Glomerular visceral epithelial cell (primary cell): ENCODE results near the gene TFAP2B.

Experiments used
- DNase-seq: peaks from one replicate; pipeline ENCODE4 v3.0.0-alpha.2; 2016; ENCODE audit errors: extremely low spot score

TFAP2B gene

GRCh38 chr6:50825375-50826036, 6.8 kb downstream of the TFAP2B start:
- no peak for DNase-seq

DNA sequence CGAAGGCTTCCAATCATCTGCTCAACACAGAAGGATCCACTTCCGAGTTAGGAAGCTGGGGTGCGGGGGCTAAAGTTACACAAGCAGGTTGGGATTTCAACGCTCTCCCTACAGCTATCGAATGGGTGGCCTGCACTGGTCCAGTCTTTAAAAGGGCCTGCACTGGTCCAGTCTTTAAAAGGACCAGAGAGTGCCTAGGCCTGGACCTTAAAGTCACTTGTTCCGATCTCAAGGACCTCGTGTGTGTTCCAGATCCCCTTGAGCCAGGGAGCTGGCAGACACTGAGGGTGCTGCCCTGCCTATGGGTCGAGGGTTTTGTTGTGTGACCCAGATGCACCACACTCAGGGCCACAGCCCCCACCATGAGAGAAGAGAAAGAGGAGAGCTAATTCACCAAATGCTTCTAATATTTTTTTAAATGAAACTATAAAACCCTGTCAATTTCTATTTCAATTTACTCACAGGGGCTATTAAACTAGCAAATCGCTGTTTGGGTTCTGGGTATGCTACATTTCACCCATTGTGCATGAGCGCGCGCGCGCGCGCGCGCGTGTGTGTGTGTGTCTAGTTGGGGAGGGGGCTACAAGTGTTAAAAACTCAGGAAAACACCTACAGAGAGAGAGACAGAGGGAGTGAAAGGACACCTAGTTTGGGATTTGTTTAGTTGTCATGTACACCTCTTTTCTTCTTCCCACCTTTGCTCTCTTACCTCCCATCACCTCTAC, 7.5 kb downstream of the TFAP2B start:
- DNase-seq = no peak

- DNase-seq = no peak
Observed at GRCh38 chr6:50826803-50827202, 8.1 kb downstream of the TFAP2B start.

GRCh38 chr6:50829049-50829448, 10.4 kb downstream of the TFAP2B start:
- no peak for DNase-seq

DNA sequence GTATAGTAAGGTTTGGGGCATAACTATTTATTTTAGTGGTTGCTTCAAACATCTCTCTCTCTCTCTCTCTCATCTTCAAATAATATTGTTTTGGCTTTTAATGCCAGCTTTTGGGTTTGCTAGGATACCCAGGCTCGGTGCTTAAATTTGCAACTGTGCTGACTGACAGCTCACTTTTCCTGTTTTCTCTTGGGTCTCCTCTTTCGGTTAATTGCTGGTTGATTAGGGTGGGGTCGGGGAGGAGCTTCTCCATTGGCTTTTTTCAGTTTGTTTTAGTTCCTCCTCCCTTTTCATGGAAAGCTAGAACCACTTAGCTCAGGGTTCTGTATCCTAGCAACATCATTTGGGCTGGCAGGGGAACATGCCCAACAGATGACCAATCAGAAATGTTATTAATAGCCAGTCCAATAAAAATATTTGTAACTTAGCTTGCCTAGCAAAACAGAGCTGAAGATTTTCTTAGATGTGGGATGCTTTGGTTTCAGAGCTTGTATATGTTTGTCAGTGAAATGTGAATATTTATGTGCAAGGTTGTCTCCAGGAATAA, 11.3 kb downstream of the TFAP2B start:
- DNase-seq = no peak

GRCh38 chr6:50831186-50831585, 12.5 kb downstream of the TFAP2B start:
- no peak for DNase-seq

- no peak for DNase-seq
Observed at GRCh38 chr6:50832912-50833311, 14.2 kb downstream of the TFAP2B start.

GRCh38 chr6:50834929-50835410, 16.3 kb downstream of the TFAP2B start:
- DNase-seq = no peak

- DNase-seq = no peak
Observed at GRCh38 chr6:50836231-50836630, 17.6 kb downstream of the TFAP2B start.

- no peak for DNase-seq
Observed at GRCh38 chr6:50837589-50838445, 19.1 kb downstream of the TFAP2B start.

DNA sequence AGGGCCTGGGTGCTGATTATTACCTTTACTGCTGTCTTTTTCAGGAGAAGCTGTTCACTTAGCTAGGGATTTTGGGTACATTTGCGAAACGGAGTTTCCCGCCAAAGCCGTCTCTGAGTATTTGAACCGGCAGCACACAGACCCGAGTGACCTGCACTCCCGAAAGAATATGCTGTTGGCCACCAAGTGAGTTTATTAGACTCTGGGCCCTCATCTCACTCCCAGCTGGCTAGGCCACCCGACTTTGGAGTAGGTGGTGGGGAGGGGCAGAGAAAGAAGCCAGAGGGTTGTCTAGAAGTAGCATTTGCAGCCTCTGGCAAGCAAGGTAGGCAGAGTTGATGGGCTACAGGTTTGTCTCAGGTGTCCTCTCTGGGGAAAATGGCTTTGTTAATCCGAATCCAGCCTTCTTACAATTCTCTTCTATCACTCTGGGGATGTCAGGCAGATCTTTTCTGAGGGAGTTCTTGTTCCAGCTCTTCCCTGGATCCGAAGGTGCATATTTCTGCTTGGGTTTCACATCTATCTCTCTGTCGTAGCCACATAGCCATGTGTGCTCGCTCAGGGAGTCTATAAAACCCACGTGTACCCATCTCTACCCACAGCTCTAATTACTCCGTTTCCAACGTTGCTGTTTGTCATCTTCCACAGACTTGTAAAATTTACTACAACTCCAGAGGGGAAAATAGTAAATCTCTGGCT, 21.6 kb downstream of the TFAP2B start:
- no peak for DNase-seq

GRCh38 chr6:50840811-50841192, 22.1 kb downstream of the TFAP2B start:
- no peak for DNase-seq

DNA sequence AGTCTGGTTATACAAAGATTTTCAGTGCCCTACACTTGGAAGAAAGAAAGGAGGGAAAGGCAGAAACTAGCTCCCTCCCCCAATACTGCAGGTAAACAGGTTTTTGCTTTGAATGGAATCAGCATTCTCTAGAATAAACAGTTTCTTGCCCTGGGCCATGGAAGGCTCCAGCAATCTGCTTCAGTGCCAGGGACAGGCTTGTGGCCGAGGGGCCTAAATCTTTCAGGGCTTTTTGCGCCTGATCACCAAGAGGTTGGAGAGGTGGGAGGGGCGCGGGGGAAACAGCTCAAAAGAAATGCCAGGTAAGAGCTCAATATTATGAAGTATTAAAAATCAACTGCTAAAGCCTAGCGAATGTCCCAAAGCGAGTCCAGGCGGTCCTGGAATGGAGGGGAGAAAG, 23.8 kb downstream of the TFAP2B start:
- no peak for DNase-seq

DNA sequence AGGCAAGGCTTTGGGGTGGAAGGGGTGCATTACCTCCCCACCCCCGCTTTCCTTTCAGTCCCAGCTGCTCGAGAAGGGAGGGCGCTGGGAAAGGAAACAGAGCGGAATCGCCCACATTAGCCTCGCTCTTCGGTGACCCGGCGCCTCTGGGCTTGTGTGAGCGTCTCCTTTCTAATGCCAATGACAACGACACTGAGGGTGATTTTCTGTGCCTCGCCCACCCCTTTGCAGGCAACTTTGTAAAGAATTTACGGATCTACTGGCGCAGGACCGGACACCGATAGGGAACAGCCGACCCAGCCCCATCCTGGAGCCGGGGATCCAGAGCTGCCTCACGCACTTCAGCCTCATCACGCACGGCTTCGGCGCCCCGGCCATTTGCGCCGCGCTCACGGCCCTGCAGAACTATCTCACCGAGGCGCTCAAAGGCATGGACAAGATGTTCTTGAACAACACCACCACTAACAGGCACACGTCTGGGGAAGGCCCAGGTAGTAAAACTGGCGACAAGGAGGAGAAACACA, 24.3 kb downstream of the TFAP2B start:
- no peak for DNase-seq

DNA sequence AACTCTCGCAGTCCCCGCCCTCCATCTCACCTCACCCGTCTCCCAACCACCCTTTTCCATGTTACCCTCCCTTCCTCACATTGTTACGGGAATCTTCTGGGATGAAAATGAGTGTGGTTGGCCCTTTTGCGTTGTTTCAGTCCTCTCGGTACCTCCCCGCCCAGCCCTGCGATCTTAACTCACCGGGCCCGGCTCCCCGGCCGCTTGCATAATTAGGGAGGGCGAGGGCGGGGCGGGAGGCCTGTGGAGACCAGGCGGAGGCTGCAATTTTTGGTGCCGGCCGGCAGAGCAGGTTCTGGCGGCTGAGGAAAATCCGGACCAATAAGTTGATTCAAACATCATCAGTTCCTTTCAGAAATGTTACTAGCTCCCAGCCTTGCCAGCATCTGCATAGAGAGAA, 25.2 kb downstream of the TFAP2B start:
- no peak for DNase-seq

- no peak for DNase-seq
Observed at GRCh38 chr6:50845499-50846143, 26.9 kb downstream of the TFAP2B start.

DNA sequence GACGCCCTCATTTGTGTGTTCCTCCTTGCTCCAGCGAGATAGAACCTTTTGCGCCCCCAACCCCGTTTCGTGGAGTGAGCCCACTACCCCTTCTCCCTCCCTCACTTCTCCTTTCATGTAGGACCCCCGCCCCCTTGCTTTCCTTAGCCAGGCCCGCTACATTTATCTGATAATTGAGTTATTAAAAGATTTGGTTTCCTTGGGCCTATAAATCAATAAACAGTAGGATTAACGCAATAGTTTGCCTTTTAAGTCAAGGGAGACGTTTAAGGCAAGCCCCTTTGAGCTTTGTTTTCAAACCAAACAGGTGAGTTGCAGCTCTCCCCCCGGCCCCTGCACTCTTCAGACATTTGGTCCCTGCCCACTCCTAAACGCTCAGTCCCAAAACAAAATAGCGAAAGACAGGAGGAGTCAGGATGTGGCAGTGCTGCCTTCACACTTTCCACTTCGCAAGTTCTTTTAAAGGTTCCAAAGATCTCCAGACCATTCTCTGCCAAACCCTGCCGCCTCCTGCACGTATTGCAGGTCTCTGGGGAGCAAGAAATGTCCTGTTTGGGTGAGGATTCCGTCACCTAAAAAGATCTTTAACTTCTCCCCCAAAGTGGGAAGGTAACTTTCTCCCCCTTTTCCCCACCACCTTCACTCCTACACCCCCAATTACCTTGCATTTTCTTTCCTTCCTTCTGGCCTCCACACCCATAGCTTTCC, 27.6 kb downstream of the TFAP2B start:
- DNase-seq = no peak

GRCh38 chr6:50846852-50847155, 28.1 kb downstream of the TFAP2B start:
- no peak for DNase-seq

DNA sequence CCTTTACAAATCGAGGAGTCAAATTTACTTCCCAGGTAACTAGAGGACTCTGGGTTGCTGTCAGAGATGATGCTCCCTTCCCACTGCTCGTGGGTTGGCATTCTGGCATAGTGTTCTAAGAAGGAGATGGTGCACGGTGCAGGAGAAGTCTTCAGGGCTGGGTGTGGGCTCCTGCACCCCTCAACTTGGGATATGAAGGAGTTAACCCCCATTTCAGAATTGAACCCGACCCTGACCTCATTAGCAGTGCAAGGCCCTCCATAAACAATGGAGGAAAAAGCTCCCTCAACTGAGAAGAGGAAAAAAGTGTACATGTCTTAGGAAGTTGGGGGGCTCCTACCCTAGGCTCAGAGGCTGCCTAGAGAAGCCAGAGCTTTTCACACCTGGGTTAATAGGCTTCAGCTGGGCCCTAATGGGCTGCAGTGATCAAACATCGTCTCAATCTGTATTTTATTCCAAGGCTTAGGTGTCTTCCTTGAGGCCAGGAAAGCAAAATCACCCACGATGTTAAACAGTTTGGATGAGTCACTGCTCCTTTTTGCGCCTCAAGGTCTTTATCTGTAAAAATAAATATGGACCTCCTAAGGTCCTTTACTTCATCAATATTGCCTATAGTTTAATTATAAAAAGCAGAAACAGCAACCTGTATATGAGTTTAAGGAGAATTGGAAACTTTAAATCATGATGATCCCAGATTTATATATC, 29.4 kb downstream of the TFAP2B start:
- no peak for DNase-seq
